ENCODE data around the gene PPP2R1B.

Gene PPP2R1B

DNA sequence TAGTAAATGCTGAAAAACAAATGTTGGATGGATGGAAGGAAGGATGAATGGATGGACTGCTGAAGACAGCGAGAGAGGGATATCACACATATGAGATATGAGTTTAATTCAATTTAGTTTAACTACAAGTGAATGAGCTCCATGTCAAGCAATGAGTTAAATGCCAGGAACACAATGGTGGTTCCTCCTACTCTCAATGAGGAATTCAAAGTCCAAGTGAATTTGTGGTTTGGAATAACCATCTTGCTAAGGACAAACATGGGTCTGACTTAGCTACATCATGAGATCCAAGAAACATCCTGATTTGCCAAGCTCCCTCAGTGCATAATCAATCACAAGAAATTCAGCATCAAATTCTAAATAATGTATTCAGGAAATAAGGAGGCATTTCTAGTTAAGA lies 26.1 kb upstream of the PPP2R1B start:
- Histone ChIP-seq H3K79me2 (ENCODE audit: insufficient read depth, low read length) (no peaks in the 10 kb centered on the region), H2AFZ (ENCODE audit: low read depth, low read length, severe bottlenecking) (no peak overlapping the region), H3K9me2 (replicated peaks; ENCODE audit: insufficient read depth, low read length) (no peaks in the 10 kb centered on the region), H3K9ac (ENCODE audit: low read length) (no peak overlapping the region), H3K4me3 (ENCODE audit: insufficient read depth, low read length, poor library complexity, severe bottlenecking) (no peak overlapping the region), H3F3A (ENCODE audit: insufficient read depth) (no peaks in the 10 kb centered on the region), H4K20me1 (ENCODE audit: low read depth, low read length) (no peaks in the 10 kb centered on the region), H3K4me2 (ENCODE audit: low read depth, low read length, poor library complexity, severe bottlenecking) (no peak overlapping the region), H3K36me3 (ENCODE audit: low read length) (no peaks in the 10 kb centered on the region), H3K9me3 (ENCODE audit: insufficient read depth, low read length) (no peaks in the 10 kb centered on the region; the same call in 1 of the 2 replicates), H3K27ac (ENCODE audit: low read depth, low read length) (no peak overlapping the region), H3K27me3 (ENCODE audit: low read length) (no peaks in the 10 kb centered on the region)
- no peak for TF ChIP-seq EZH2phosphoT487 (conservative IDR thresholded peaks at IDR 0.05; ENCODE audit: low read length)
- TF ChIP-seq, protein P1, sequence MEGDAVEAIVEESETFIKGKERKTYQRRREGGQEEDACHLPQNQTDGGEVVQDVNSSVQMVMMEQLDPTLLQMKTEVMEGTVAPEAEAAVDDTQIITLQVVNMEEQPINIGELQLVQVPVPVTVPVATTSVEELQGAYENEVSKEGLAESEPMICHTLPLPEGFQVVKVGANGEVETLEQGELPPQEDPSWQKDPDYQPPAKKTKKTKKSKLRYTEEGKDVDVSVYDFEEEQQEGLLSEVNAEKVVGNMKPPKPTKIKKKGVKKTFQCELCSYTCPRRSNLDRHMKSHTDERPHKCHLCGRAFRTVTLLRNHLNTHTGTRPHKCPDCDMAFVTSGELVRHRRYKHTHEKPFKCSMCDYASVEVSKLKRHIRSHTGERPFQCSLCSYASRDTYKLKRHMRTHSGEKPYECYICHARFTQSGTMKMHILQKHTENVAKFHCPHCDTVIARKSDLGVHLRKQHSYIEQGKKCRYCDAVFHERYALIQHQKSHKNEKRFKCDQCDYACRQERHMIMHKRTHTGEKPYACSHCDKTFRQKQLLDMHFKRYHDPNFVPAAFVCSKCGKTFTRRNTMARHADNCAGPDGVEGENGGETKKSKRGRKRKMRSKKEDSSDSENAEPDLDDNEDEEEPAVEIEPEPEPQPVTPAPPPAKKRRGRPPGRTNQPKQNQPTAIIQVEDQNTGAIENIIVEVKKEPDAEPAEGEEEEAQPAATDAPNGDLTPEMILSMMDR (IDR thresholded peaks at IDR 0.05; ENCODE audit: insufficient read depth, low read length, poor library complexity, severe bottlenecking), result no peak

DNA sequence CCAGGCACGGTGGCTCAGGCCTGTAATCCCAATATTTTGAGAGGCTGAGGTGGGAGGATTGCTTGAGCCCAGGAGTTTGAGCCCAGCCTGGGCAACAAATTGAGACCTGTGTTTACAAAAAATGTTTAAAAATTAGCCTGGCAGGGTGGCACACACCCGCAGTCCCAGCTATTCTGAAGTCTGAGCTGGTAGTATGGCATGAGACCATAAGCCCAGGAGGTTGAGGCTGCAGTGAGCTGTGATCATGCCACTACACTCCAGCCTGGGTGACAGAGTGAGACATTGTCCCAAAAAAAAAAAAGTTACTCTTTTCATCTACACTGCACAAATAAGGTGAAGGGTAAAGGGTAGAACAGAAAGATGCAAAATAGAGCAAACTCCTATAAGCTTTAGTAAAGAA lies 22.3 kb upstream of the PPP2R1B start:
- Histone ChIP-seq H3K9ac (ENCODE audit: low read length) (no peak overlapping the region), H3K27me3 (ENCODE audit: low read length) (no peaks in the 10 kb centered on the region), H3K27ac (ENCODE audit: low read depth, low read length) (no peak overlapping the region), H3K4me2 (ENCODE audit: low read depth, low read length, poor library complexity, severe bottlenecking) (no peak overlapping the region), H4K20me1 (ENCODE audit: low read depth, low read length) (no peaks in the 10 kb centered on the region), H3F3A (ENCODE audit: insufficient read depth) (0 out of 2 replicates have a peak, but pooled peaks cover 3% of the 10 kb centered on the region), H3K36me3 (ENCODE audit: low read length) (no peaks in the 10 kb centered on the region), H3K9me2 (replicated peaks; ENCODE audit: insufficient read depth, low read length) (no peaks in the 10 kb centered on the region), H3K9me3 (ENCODE audit: insufficient read depth, low read length) (no peaks in the 10 kb centered on the region), H2AFZ (ENCODE audit: low read depth, low read length, severe bottlenecking) (no peak overlapping the region), H3K79me2 (ENCODE audit: insufficient read depth, low read length) (no peaks in the 10 kb centered on the region), H3K4me3 (ENCODE audit: insufficient read depth, low read length, poor library complexity, severe bottlenecking) (no peak overlapping the region)
- TF ChIP-seq, protein P1 (IDR thresholded peaks at IDR 0.05; ENCODE audit: insufficient read depth, low read length, poor library complexity, severe bottlenecking), result no peak
- TF ChIP-seq EZH2phosphoT487 (conservative IDR thresholded peaks at IDR 0.05; ENCODE audit: low read length), result no peak

DNA sequence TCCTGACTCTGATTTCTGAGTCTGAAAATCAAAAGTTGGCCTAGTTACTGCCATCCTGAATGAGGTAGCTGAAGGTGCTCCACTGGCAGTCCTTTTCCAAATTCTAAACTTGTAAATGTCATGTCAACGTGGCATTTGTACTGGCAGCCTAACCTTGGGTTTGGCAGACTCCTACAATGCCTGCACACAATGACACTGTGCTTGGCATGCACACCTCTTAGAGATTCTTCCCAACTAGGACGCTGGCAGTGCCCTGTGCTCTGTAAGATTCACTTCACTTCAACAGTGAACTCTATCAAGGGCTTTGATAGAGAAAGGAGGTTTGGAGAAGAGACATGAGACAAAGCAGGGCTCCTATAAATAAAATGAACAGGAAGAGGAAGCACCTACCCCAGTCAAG lies 21.9 kb upstream of the PPP2R1B start:
- no peaks in the 10 kb centered on the region for H3K36me3 ChIP-seq (ENCODE audit: low read length)

More for the DNA sequence above, 21.9 kb upstream of the PPP2R1B start:
- no peak overlapping the region for H3K4me2 ChIP-seq (ENCODE audit: low read depth, low read length, poor library complexity, severe bottlenecking)
- no peaks in the 10 kb centered on the region for H3K27me3 ChIP-seq (ENCODE audit: low read length)
- H4K20me1 ChIP-seq (ENCODE audit: low read depth, low read length), result no peaks in the 10 kb centered on the region
- H2AFZ ChIP-seq (ENCODE audit: low read depth, low read length, severe bottlenecking), result no peak overlapping the region
- no peaks in the 10 kb centered on the region for H3K79me2 ChIP-seq (ENCODE audit: insufficient read depth, low read length)
- no peak for TF ChIP-seq EZH2phosphoT487 (conservative IDR thresholded peaks at IDR 0.05; ENCODE audit: low read length)
- TF ChIP-seq, protein P1 (IDR thresholded peaks at IDR 0.05; ENCODE audit: insufficient read depth, low read length, poor library complexity, severe bottlenecking), result no peak
- no peaks in the 10 kb centered on the region for H3K9me3 ChIP-seq (ENCODE audit: insufficient read depth, low read length)
- no peak overlapping the region for H3K9ac ChIP-seq (ENCODE audit: low read length)
- H3F3A ChIP-seq (ENCODE audit: insufficient read depth), result 0 out of 2 replicates have a peak, but pooled peaks cover 3% of the 10 kb centered on the region
- H3K9me2 ChIP-seq (replicated peaks; ENCODE audit: insufficient read depth, low read length), result no peaks in the 10 kb centered on the region
- no peak overlapping the region for H3K4me3 ChIP-seq (ENCODE audit: insufficient read depth, low read length, poor library complexity, severe bottlenecking)
- no peak overlapping the region for H3K27ac ChIP-seq (ENCODE audit: low read depth, low read length)

Data from SU-DHL-6 (cell line).